Measurements from ENCODE around the gene GALNT14.

Gene GALNT14

DNA sequence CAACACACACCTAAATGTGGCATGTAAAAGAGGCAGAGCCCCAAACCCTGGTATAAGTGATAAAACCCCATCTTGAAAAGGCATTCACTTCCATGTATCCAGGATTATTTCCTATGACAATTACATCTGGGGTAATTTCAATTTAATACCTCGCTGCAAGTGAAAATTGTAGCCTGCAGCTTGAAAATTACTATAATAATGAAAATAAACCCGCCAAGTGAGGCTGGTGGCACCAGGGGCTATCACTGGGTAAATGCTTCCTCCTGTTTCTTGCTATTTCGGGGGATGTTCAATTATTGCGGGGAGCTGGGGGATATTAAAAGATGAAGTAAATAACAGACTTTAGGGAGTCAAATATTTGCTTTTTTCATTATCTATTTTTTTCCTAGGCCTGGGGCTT is 171.5 kb downstream of the GALNT14 start:
- H3K4me3 ChIP-seq (ENCODE audit: low read length, poor library complexity, severe bottlenecking) = no peak overlapping the region
- no peaks in the 10 kb centered on the region for H3K9me2 ChIP-seq (replicated peaks; ENCODE audit: low read depth, low read length)
- H3K79me2 ChIP-seq (ENCODE audit: insufficient read depth, low read length) = no peaks in the 10 kb centered on the region
- H3K9me3 ChIP-seq (ENCODE audit: insufficient read depth, low read depth, low read length) = no peaks in the 10 kb centered on the region
- H2AFZ ChIP-seq (ENCODE audit: low read length) = no peak overlapping the region
- no peaks in the 10 kb centered on the region for H3K4me1 ChIP-seq (ENCODE audit: insufficient read depth, low read length, poor library complexity, severe bottlenecking)
- H4K20me1 ChIP-seq (ENCODE audit: insufficient read depth, low read length, poor library complexity, severe bottlenecking) = no peaks in the 10 kb centered on the region
- no peak for TF ChIP-seq EZH2phosphoT487 (IDR thresholded peaks at IDR 0.05; ENCODE audit: borderline replicate concordance)
- TF ChIP-seq, protein P1, sequence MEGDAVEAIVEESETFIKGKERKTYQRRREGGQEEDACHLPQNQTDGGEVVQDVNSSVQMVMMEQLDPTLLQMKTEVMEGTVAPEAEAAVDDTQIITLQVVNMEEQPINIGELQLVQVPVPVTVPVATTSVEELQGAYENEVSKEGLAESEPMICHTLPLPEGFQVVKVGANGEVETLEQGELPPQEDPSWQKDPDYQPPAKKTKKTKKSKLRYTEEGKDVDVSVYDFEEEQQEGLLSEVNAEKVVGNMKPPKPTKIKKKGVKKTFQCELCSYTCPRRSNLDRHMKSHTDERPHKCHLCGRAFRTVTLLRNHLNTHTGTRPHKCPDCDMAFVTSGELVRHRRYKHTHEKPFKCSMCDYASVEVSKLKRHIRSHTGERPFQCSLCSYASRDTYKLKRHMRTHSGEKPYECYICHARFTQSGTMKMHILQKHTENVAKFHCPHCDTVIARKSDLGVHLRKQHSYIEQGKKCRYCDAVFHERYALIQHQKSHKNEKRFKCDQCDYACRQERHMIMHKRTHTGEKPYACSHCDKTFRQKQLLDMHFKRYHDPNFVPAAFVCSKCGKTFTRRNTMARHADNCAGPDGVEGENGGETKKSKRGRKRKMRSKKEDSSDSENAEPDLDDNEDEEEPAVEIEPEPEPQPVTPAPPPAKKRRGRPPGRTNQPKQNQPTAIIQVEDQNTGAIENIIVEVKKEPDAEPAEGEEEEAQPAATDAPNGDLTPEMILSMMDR (conservative IDR thresholded peaks at IDR 0.05; ENCODE audit: low read length) = no peak
- H3K27me3 ChIP-seq (ENCODE audit: insufficient read depth, low read length, poor library complexity, severe bottlenecking) = no peaks in the 10 kb centered on the region
- H3F3A ChIP-seq (ENCODE audit: low read depth) = no peaks in the 10 kb centered on the region
- no peaks in the 10 kb centered on the region for H3K36me3 ChIP-seq (ENCODE audit: insufficient read depth, low read length)
- no peak overlapping the region for H3K4me2 ChIP-seq (ENCODE audit: low read depth, low read length, poor library complexity, severe bottlenecking)
- no peak overlapping the region for H3K9ac ChIP-seq (ENCODE audit: low read depth, low read length, poor library complexity, severe bottlenecking)

DNA sequence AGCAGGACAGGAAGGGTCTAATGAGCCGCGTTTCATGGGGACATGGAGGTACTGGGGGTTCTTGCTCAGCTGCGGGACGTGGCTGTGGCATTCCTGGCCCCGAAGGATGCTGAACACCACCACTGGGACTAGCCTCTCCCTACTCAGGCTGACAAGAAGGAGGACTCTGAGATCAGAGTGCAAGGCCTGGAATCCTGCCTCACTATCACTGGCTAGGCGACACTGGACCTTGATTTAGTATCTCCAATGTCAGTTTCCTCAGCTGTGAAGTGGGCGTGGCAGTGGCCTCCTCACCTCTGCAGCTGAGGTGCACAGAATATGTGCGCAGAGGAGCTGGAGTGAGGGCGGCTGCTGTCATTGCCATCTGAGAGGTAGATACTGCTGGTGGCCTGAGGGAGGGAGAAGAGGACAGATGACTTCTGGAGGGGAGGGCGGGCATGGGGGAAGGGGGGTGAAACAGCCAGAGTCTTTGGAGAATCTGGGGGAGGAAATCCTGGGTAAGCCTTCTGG is 173.2 kb downstream of the GALNT14 start:
- H3K4me2 ChIP-seq (ENCODE audit: low read depth, low read length, poor library complexity, severe bottlenecking) = no peak overlapping the region
- no peak overlapping the region for H3K4me3 ChIP-seq (ENCODE audit: low read length, poor library complexity, severe bottlenecking)
- no peaks in the 10 kb centered on the region for H4K20me1 ChIP-seq (ENCODE audit: insufficient read depth, low read length, poor library complexity, severe bottlenecking)
- TF ChIP-seq EZH2phosphoT487 (IDR thresholded peaks at IDR 0.05; ENCODE audit: borderline replicate concordance) = no peak
- TF ChIP-seq, protein P1 (conservative IDR thresholded peaks at IDR 0.05; ENCODE audit: low read length) = no peak
- H3K9me2 ChIP-seq (replicated peaks; ENCODE audit: low read depth, low read length) = no peaks in the 10 kb centered on the region
- no peaks in the 10 kb centered on the region for H3F3A ChIP-seq (ENCODE audit: low read depth)
- H3K36me3 ChIP-seq (ENCODE audit: insufficient read depth, low read length) = no peaks in the 10 kb centered on the region
- H3K9me3 ChIP-seq (ENCODE audit: insufficient read depth, low read depth, low read length) = no peaks in the 10 kb centered on the region
- no peaks in the 10 kb centered on the region for H3K79me2 ChIP-seq (ENCODE audit: insufficient read depth, low read length)
- no peaks in the 10 kb centered on the region for H3K4me1 ChIP-seq (ENCODE audit: insufficient read depth, low read length, poor library complexity, severe bottlenecking)
- no peak overlapping the region for H2AFZ ChIP-seq (ENCODE audit: low read length)
- H3K9ac ChIP-seq (ENCODE audit: low read depth, low read length, poor library complexity, severe bottlenecking) = no peak overlapping the region
- no peaks in the 10 kb centered on the region for H3K27me3 ChIP-seq (ENCODE audit: insufficient read depth, low read length, poor library complexity, severe bottlenecking)

GRCh38 chr2:30964334-30965005 is 173.8 kb downstream of the GALNT14 start:
- Histone ChIP-seq H3K27me3 (ENCODE audit: insufficient read depth, low read length, poor library complexity, severe bottlenecking) (no peaks in the 10 kb centered on the region), H3K4me2 (ENCODE audit: low read depth, low read length, poor library complexity, severe bottlenecking) (no peak overlapping the region), H3K9me3 (ENCODE audit: insufficient read depth, low read depth, low read length) (no peaks in the 10 kb centered on the region), H3K4me3 (ENCODE audit: low read length, poor library complexity, severe bottlenecking) (no peak overlapping the region), H3K36me3 (ENCODE audit: insufficient read depth, low read length) (no peaks in the 10 kb centered on the region), H3K79me2 (ENCODE audit: insufficient read depth, low read length) (no peaks in the 10 kb centered on the region), H3K4me1 (ENCODE audit: insufficient read depth, low read length, poor library complexity, severe bottlenecking) (no peaks in the 10 kb centered on the region), H3F3A (ENCODE audit: low read depth) (no peaks in the 10 kb centered on the region), H2AFZ (ENCODE audit: low read length) (no peak overlapping the region), H3K9me2 (replicated peaks; ENCODE audit: low read depth, low read length) (no peaks in the 10 kb centered on the region), H3K9ac (ENCODE audit: low read depth, low read length, poor library complexity, severe bottlenecking) (no peak overlapping the region), H4K20me1 (ENCODE audit: insufficient read depth, low read length, poor library complexity, severe bottlenecking) (no peaks in the 10 kb centered on the region)
- TF ChIP-seq EZH2phosphoT487 (IDR thresholded peaks at IDR 0.05; ENCODE audit: borderline replicate concordance) = no peak
- TF ChIP-seq, protein P1 (conservative IDR thresholded peaks at IDR 0.05; ENCODE audit: low read length) = no peak
